H1 (cell line): ENCODE data around the gene SPIB. TPM values are rescaled to one million over a fixed set of nuclear protein-coding genes. Genes with fewer than 3 reads are reported as not detected.

Experiments
- CTCF ChIA-PET: fragments of 300-600 bp; sonication (Branson Sonifier 250); formaldehyde crosslinking; loops from one replicate; lab custom pipeline; 2021; ENCODE audit not compliant: partially characterized antibody; lab: Charles Lee
- POLR2A ChIA-PET: fragments of 300-600 bp; sonication (Branson Sonifier 250); formaldehyde crosslinking; loops from one replicate; lab custom pipeline; 2021; ENCODE audit warnings: inconsistent platforms; ENCODE audit not compliant: partially characterized antibody; lab: Charles Lee
- DNase-seq, 2 experiments: peaks; one replicate each; pipeline versions ENCODE4 v3.0.0 to v3.0.0-alpha.2; 2010 to 2022; ENCODE audit warnings: low spot score in 2 of 2, low read depth in 1 of 2, mixed read lengths in 1 of 2
- FAIRE-seq: peaks from 2 replicates; lab custom pipeline; 2011; peaks lifted over from hg19 to GRCh38; lab: Jason Lieb, UNC
- H2AFZ ChIP-seq: 2 replicates; pipeline ENCODE4 v1.8.1; 2012; ENCODE audit warnings: low read length, inconsistent platforms
- H2AK5ac ChIP-seq: 2 replicates; pipeline ENCODE4 v1.6.1; 2013; ENCODE audit warnings: low read depth, low read length
- H2BK120ac ChIP-seq: replicated peaks from 2 replicates; pipeline ENCODE3; 2013; ENCODE audit warnings: low read depth, low read length, inconsistent platforms
- H2BK12ac ChIP-seq: 2 replicates; pipeline ENCODE4 v1.6.1; 2013; ENCODE audit warnings: low read depth, low read length
- H2BK15ac ChIP-seq: 2 replicates; pipeline ENCODE4 v1.6.1; 2013; ENCODE audit warnings: low read length
- H2BK20ac ChIP-seq: 2 replicates; pipeline ENCODE4 v1.6.1; 2013; ENCODE audit warnings: low read length
- H2BK5ac ChIP-seq: 2 replicates; pipeline ENCODE4 v1.6.1; 2013; ENCODE audit warnings: low read depth, low read length
- H3K14ac ChIP-seq: 2 replicates; pipeline ENCODE4 v1.6.1; 2013; ENCODE audit warnings: inconsistent platforms; ENCODE audit not compliant: insufficient read length
- H3K18ac ChIP-seq: 2 replicates; pipeline ENCODE4 v1.6.1; 2013; ENCODE audit warnings: low read length; ENCODE audit errors: extremely low read depth
- H3K23ac ChIP-seq: 2 replicates; pipeline ENCODE4 v1.6.1; 2013; ENCODE audit warnings: inconsistent platforms; ENCODE audit not compliant: insufficient read length
- H3K23me2 ChIP-seq: 2 replicates; pipeline ENCODE4 v1.6.1; 2013; ENCODE audit warnings: low read depth, low read length
- H3K27ac ChIP-seq: 2 replicates; pipeline ENCODE4 v1.6.1; 2011; ENCODE audit warnings: low read depth, low read length, inconsistent platforms
- H3K27me3 ChIP-seq, 4 experiments: replicated peaks in 1 of 4; 1 replicate in 1 of 4; 2 replicates in 3 of 4; pipeline versions ENCODE4 v1.6.1 to v1.8.1; 2011 to 2013; ENCODE audit warnings: low read length in 3 of 4, mild to moderate bottlenecking in 3 of 4, inconsistent platforms in 2 of 4, mixed read lengths in 2 of 4, moderate library complexity in 1 of 4; ENCODE audit not compliant: control insufficient read depth in 3 of 4, insufficient read depth in 3 of 4; ENCODE audit errors: extremely low read depth in 1 of 4
- H3K36me3 ChIP-seq, 4 experiments: 2 replicates each; pipeline versions ENCODE4 v1.6.1 to v1.8.1; 2011 to 2013; ENCODE audit warnings: mild to moderate bottlenecking in 4 of 4, low read length in 3 of 4, moderate library complexity in 2 of 4, control low read depth in 1 of 4, inconsistent platforms in 1 of 4; ENCODE audit not compliant: insufficient read depth in 4 of 4, control insufficient read depth in 2 of 4
- H3K4ac ChIP-seq: replicated peaks from 2 replicates; pipeline ENCODE3; 2013; ENCODE audit warnings: low read length, low read depth, mixed read lengths, inconsistent platforms; ENCODE audit not compliant: insufficient read length
- H3K4me1 ChIP-seq, 4 experiments: replicated peaks in 1 of 4; 1 replicate in 1 of 4; 2 replicates in 3 of 4; pipeline versions ENCODE4 v1.6.1 to v1.8.1; 2011 to 2013; ENCODE audit warnings: low read length in 3 of 4, inconsistent platforms in 2 of 4, mixed read lengths in 1 of 4; ENCODE audit not compliant: insufficient read depth in 4 of 4, control insufficient read depth in 3 of 4
- H3K4me2 ChIP-seq, 2 experiments: 2 replicates each; pipeline versions ENCODE4 v1.6.1 to v1.8.1; 2011 to 2013; ENCODE audit warnings: low read depth in 2 of 2, low read length in 2 of 2, control low read depth in 1 of 2, inconsistent platforms in 1 of 2, mild to moderate bottlenecking in 1 of 2; ENCODE audit not compliant: insufficient read depth in 1 of 2
- H3K4me3 ChIP-seq, 4 experiments: fragments of 200-600, 300-600 bp in 1 of 4; sonication (generic), shearing (Covaris generic), sonication (Bioruptor Twin) in 1 of 4; 2 replicates each; pipeline versions ENCODE4 v1.5.1 to v1.8.1; 2011 to 2016; ENCODE audit warnings: low read length in 4 of 4, low read depth in 3 of 4, control low read depth in 2 of 4, inconsistent platforms in 2 of 4, mild to moderate bottlenecking in 2 of 4, mixed read lengths in 1 of 4, moderate library complexity in 1 of 4; ENCODE audit not compliant: insufficient read depth in 2 of 4; ENCODE audit errors: extremely low read depth in 1 of 4
- H3K56ac ChIP-seq: replicated peaks from 2 replicates; pipeline ENCODE3; 2013; ENCODE audit warnings: low read depth, mild to moderate bottlenecking, mixed read lengths, low read length, inconsistent platforms; ENCODE audit not compliant: insufficient read length
- H3K79me1 ChIP-seq: 2 replicates; pipeline ENCODE4 v1.6.1; 2013; ENCODE audit warnings: low read depth, low read length, control low read depth
- H3K79me2 ChIP-seq, 2 experiments: 2 replicates each; pipeline versions ENCODE4 v1.6.1 to v1.8.1; 2012 to 2013; ENCODE audit warnings: low read length in 2 of 2, mild to moderate bottlenecking in 2 of 2, inconsistent platforms in 1 of 2; ENCODE audit not compliant: insufficient read depth in 2 of 2, control insufficient read depth in 1 of 2
- H3K9ac ChIP-seq, 4 experiments: replicated peaks in 1 of 4; 1 replicate in 1 of 4; 2 replicates in 3 of 4; pipeline versions ENCODE4 v1.6.1 to v1.8.1; 2011 to 2013; ENCODE audit warnings: low read depth in 3 of 4, low read length in 3 of 4, control low read depth in 2 of 4, mild to moderate bottlenecking in 2 of 4, moderate library complexity in 2 of 4, inconsistent platforms in 1 of 4; ENCODE audit errors: extremely low read depth in 1 of 4
- H3K9me3 ChIP-seq, 2 experiments: 2 replicates each; pipeline versions ENCODE4 v1.6.1 to v1.8.1; 2012 to 2013; ENCODE audit warnings: mild to moderate bottlenecking in 2 of 2, moderate library complexity in 2 of 2, control low read depth in 1 of 2, inconsistent platforms in 1 of 2, low read depth in 1 of 2, low read length in 1 of 2, mixed read lengths in 1 of 2; ENCODE audit not compliant: insufficient read depth in 2 of 2
- H4K20me1 ChIP-seq, 2 experiments: replicated peaks in 1 of 2; 2 replicates each; pipeline versions ENCODE3 to v1.8.1; 2011 to 2013; ENCODE audit warnings: inconsistent platforms in 2 of 2, low read length in 2 of 2, mild to moderate bottlenecking in 1 of 2; ENCODE audit not compliant: insufficient read depth in 2 of 2, control insufficient read depth in 1 of 2
- H4K5ac ChIP-seq: 2 replicates; pipeline ENCODE4 v1.6.1; 2013; ENCODE audit warnings: low read length, low read depth, mixed read lengths, inconsistent platforms; ENCODE audit not compliant: insufficient read length
- H4K8ac ChIP-seq: 2 replicates; pipeline ENCODE4 v1.8.0; 2013; ENCODE audit warnings: mild to moderate bottlenecking, moderate library complexity, low read length, inconsistent platforms; ENCODE audit not compliant: insufficient read depth; ENCODE audit errors: extremely low read depth
- H4K91ac ChIP-seq: replicated peaks from 2 replicates; pipeline ENCODE3; 2013; ENCODE audit warnings: low read length, mixed read lengths, inconsistent platforms; ENCODE audit not compliant: insufficient read length
- CEBPB ChIP-seq: IDR thresholded peaks from 2 replicates; pipeline ENCODE4 v1.6.1; 2012; ENCODE audit warnings: low read depth, low read length
- CTCF ChIP-seq, 3 experiments: IDR thresholded peaks; 1 replicate in 2 of 3; 2 replicates in 1 of 3; pipeline versions ENCODE4 v1.5.1 to v1.6.1; 2011; ENCODE audit warnings: low read length in 3 of 3, mild to moderate bottlenecking in 3 of 3, inconsistent platforms in 2 of 3, low read depth in 1 of 3, moderate library complexity in 1 of 3; ENCODE audit not compliant: insufficient read depth in 1 of 3; ENCODE audit errors: control extremely low read depth in 1 of 3
- GABPA ChIP-seq: IDR thresholded peaks from 2 replicates; pipeline ENCODE4 v1.6.1; 2011; ENCODE audit warnings: mild to moderate bottlenecking, low read length, moderate library complexity, borderline replicate concordance; ENCODE audit not compliant: insufficient read depth
- JUND ChIP-seq: IDR thresholded peaks from 2 replicates; pipeline ENCODE4 v1.6.1; 2011; ENCODE audit warnings: mild to moderate bottlenecking, improper control_type of control experiment, low read length
- KDM1A ChIP-seq: fragments of 200-600, 300-600 bp; sonication (generic); IDR thresholded peaks from 2 replicates; pipeline ENCODE4 v1.7.1; 2016; ENCODE audit warnings: mild to moderate bottlenecking, low read length, borderline replicate concordance
- KDM5A ChIP-seq: fragments of 200-600 bp; IDR thresholded peaks from 2 replicates; pipeline ENCODE4 v1.7.1; 2012; ENCODE audit warnings: mild to moderate bottlenecking, low read length, inconsistent platforms, mixed read lengths
- RAD21 ChIP-seq, 2 experiments: IDR thresholded peaks in 1 of 2; conservative IDR thresholded peaks in 1 of 2; 2 replicates each; pipeline ENCODE4 v1.6.1; 2011; ENCODE audit warnings: low read depth in 2 of 2, low read length in 2 of 2, improper control_type of control experiment in 1 of 2, inconsistent platforms in 1 of 2, mild to moderate bottlenecking in 1 of 2, moderate library complexity in 1 of 2
- RBBP5 ChIP-seq: IDR thresholded peaks from 2 replicates; pipeline ENCODE4 v1.7.1; 2012; ENCODE audit warnings: low read depth, mild to moderate bottlenecking, inconsistent platforms, low read length, moderate library complexity, borderline replicate concordance
- WGBS, 2 experiments: shearing (Covaris generic) in 1 of 2; methylation state at CpG; one replicate each; pipeline versions ENCODE4 v1.1.6 to v1.1.7; 2013 to 2015; ENCODE audit warnings: low lambda C conversion rate in 2 of 2, mixed read lengths in 2 of 2, inconsistent platforms in 1 of 2, low coverage in 1 of 2, missing lambda C conversion rate in 1 of 2; ENCODE audit not compliant: insufficient replicate concordance in 2 of 2, insufficient coverage in 1 of 2, insufficient read length in 1 of 2; ENCODE audit errors: extremely low coverage in 1 of 2, missing lambda C conversion rate in 1 of 2; 5-methylcytosine and 5-hydroxymethylcytosine counted together
- polyA plus RNA-seq, 7 experiments: library from polyadenylated mRNA; depleted of rRNA in 3 of 7; stranded (reverse) in 5 of 7; unstranded in 2 of 7; fragments of >200 nt in 5 of 7; fragments of 200-250 nt in 2 of 7; gene quantifications; 1 replicate in 5 of 7; 2 replicates in 1 of 7; 4 replicates in 1 of 7; pipeline versions ENCODE4 v1.2.1 to v1.2.3, GENCODE V29; 2011 to 2013; ENCODE audit warnings: missing spikeins in 2 of 7, mixed read lengths in 2 of 7
- total RNA-seq: library from RNA; stranded (reverse); fragmentation: NEBNext Ultra II Directional; extraction: Animal tissue kit (Norgen Biotek cat#: 25700); gene quantifications from 2 replicates; pipeline ENCODE4 v1.2.1, GENCODE V29; 2021

SPIB gene
- total and polyA plus RNA-seq, 2 of the 8 experiments (the other 6 are each of a cell fraction or from before 2014, with no cell fraction given): 11.1 to 17.4 TPM

- POLR2A ChIA-PET: interaction anchor here (0.7 to 1.6 kb wide), 6 partner anchors 15 to 332 kb away, joined by 3 to 4 read pairs (median 3); partner anchors contain the start of genes EMC10, GARIN5A and MYBPC2
- Histone ChIP-seq H3K23me2 (no peaks in the 10 kb centered on the region), H3K4me1 (peaks cover 0 to 10% (median 2%) of the 10 kb centered on the region in 4 experiments; a peak in 5 of 7 replicates), H3K79me1 (no peaks in the 10 kb centered on the region), H3K79me2 (no peaks in the 10 kb centered on the region), H3K4me3 (no peak overlapping the region), H4K91ac (peak overlapping the region; percentile 84), H4K20me1 (no peaks in the 10 kb centered on the region), H2AK5ac (no peak overlapping the region), H3K56ac (no peak overlapping the region), H2BK20ac (no peak overlapping the region), H2BK120ac (no peak overlapping the region), H3K4ac (no peak overlapping the region), H2BK5ac (no peak overlapping the region), H4K8ac (peak overlapping the region; percentile 88; the same call in 1 of the 2 replicates), H3K27me3 (no peaks in the 10 kb centered on the region), H3K18ac (no peak overlapping the region), H3K23ac (no peak overlapping the region), H2AFZ (peak overlapping the region; percentile 71; the same call in 1 of the 2 replicates), H4K5ac (no peak overlapping the region), H3K14ac (no peak overlapping the region), H3K36me3 (no peaks in the 10 kb centered on the region), H2BK12ac (no peak overlapping the region), H3K4me2 (no peak overlapping the region), H2BK15ac (peak overlapping the region; percentile 61; the same call in 1 of the 2 replicates), H3K9ac (no peak overlapping the region), H3K27ac (no peak overlapping the region), H3K9me3 (no peaks in the 10 kb centered on the region)
- peak in 1 of 2 experiments; percentile 84 for DNase-seq
- WGBS, 2 experiments: 47% methylated on average over 28 of the region's 28 CpGs; no CpG with 5 or more reads in 1 of the 2 experiments
- TF ChIP-seq JUND (peak; percentile 11; the same call in 1 of the 2 replicates), RAD21 (IDR thresholded peaks at IDR 0.05 in 1 of 2, conservative IDR thresholded peaks at IDR 0.05 in 1 of 2; ENCODE audit: low read depth in 2 of 2, low read length in 2 of 2) (peak; percentile 84 to 86), RBBP5 (no peak), GABPA (no peak), CTCF (IDR thresholded peaks at IDR 0.05; ENCODE audit: control extremely low read depth in 1 of 3, insufficient read depth in 1 of 3, low read depth in 1 of 3, low read length in 3 of 3) (peak; percentile 81 to 92 (median 84)), KDM1A (peak; percentile 79; the same call in 1 of the 2 replicates), CEBPB (no peak), KDM5A (no peak)
- CTCF ChIA-PET: interaction anchor here (0.6 to 3.8 kb wide), 32 partner anchors 8 to 300 kb away, joined by 3 to 21 read pairs (median 6); partner anchors contain the start of genes NR1H2 and SPIB
- peak; percentile 55 for FAIRE-seq
Measured at GRCh38 chr19:50461066-50461875, 42.5 kb downstream of the SPIB start.
